Esophagus muscularis mucosa (tissue), 3 donors: ENCODE data around the gene NR3C2.

Experiments
- CTCF ChIP-seq, 3 experiments: fragments of 200-600 bp in 2 of 3; fragments of 450-650 bp in 1 of 3; sonication (generic) in 2 of 3; IDR thresholded peaks; one replicate each; pipeline ENCODE4 v1.5.1; 2017 to 2019; ENCODE audit warnings: antibody characterized with exemption in 3 of 3, mild to moderate bottlenecking in 2 of 3, moderate library complexity in 1 of 3
- POLR2A ChIP-seq: fragments of 450-650 bp; IDR thresholded peaks from one replicate; pipeline ENCODE4 v1.6.1; 2017; ENCODE audit warnings: antibody characterized with exemption, moderate library complexity, mild to moderate bottlenecking, low read depth

- TF ChIP-seq CTCF (IDR thresholded peaks at IDR 0.05) (no peak), POLR2A (no peak)
These were observed 241.3 kb downstream of the NR3C2 start for GRCh38 chr4:148200960-148201359.
